AG04450 (cell line): Measurements from ENCODE around the gene EGFL8. TPM values are rescaled to one million over a fixed set of nuclear protein-coding genes. Genes with fewer than 3 reads are reported as not detected.
"Not testable (repeated sequence)": the region's sequence is repeated elsewhere in the genome, so short reads cannot be mapped to it uniquely, and the experiment has no call there.

Experiments used
- CTCF ChIA-PET: fragments of 300-600, 350-600 bp; formaldehyde crosslinking; extraction: SDS; loops from one replicate; lab custom pipeline; 2022; ENCODE audit warnings: antibody characterized with exemption, inconsistent platforms; lab: Charles Lee
- POLR2A ChIA-PET: fragments of 350-600 bp; formaldehyde crosslinking; extraction: SDS; loops from one replicate; lab custom pipeline; 2021; ENCODE audit warnings: antibody characterized with exemption, inconsistent platforms; lab: Yijun Ruan, JAX
- DNase-seq: peaks from one replicate; pipeline ENCODE4 v3.0.0-alpha.2; 2011; ENCODE audit warnings: low read depth, low spot score
- H3K27ac ChIP-seq: one replicate; pipeline ENCODE4 v1.5.1; 2012; ENCODE audit warnings: low read depth, low read length, control low read depth
- H3K27me3 ChIP-seq: one replicate; pipeline ENCODE4 v1.6.0; 2012; ENCODE audit warnings: low read length; ENCODE audit not compliant: control insufficient read depth, insufficient read depth
- H3K4me3 ChIP-seq: 2 replicates; pipeline ENCODE4 v1.5.1; 2011; ENCODE audit warnings: mild to moderate bottlenecking, low read depth, low read length, control low read depth
- H3K9me3 ChIP-seq: 2 replicates; pipeline ENCODE4 v1.5.1; 2012; ENCODE audit warnings: low read length; ENCODE audit not compliant: control insufficient read depth, insufficient read depth
- polyA plus RNA-seq: library from polyadenylated mRNA; depleted of rRNA; stranded (reverse); fragments of >200 nt; gene quantifications from 2 replicates; pipeline ENCODE4 v1.2.3, GENCODE V29; 2011
- TF ChIP-seq, protein P1 (sequence below): IDR thresholded peaks from 2 replicates; pipeline ENCODE4 v1.5.1; 2011; ENCODE audit warnings: low read depth, low read length, control low read depth, inconsistent platforms

The EGFL8 gene
- polyA plus RNA-seq, 1 experiment, result 2.8 TPM

DNA sequence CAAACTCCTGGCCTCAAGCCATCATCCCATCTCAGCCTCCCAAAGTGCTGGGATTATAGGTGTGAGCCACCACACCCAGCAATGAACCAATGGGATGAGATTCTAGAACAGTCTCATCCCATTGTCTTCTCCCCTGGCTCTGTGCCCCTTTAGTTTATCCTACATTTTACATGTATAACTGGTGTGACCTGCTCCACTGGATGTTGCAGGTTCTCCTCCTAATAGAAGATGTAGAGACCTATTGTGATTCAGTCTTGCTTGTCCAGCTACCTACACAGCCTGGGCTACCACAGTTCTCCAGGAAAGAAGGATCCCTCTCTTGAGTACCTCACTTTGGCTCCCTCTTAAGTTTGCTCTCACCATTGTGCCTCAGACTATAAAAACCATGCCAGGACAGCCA lies 32.3 kb upstream of the EGFL8 start:
- POLR2A ChIA-PET, result no interaction called here
- no peak overlapping the region for H3K4me3 ChIP-seq
- H3K27me3 ChIP-seq, result no peaks in the 10 kb centered on the region
- DNase-seq, result no peak
- CTCF ChIA-PET, result interaction anchor here (0.6 kb wide), 1 partner anchor 245 kb away, joined by 3 read pairs; no protein-coding TSS in a partner anchor
- H3K27ac ChIP-seq, result no peak overlapping the region
- TF ChIP-seq, protein P1, sequence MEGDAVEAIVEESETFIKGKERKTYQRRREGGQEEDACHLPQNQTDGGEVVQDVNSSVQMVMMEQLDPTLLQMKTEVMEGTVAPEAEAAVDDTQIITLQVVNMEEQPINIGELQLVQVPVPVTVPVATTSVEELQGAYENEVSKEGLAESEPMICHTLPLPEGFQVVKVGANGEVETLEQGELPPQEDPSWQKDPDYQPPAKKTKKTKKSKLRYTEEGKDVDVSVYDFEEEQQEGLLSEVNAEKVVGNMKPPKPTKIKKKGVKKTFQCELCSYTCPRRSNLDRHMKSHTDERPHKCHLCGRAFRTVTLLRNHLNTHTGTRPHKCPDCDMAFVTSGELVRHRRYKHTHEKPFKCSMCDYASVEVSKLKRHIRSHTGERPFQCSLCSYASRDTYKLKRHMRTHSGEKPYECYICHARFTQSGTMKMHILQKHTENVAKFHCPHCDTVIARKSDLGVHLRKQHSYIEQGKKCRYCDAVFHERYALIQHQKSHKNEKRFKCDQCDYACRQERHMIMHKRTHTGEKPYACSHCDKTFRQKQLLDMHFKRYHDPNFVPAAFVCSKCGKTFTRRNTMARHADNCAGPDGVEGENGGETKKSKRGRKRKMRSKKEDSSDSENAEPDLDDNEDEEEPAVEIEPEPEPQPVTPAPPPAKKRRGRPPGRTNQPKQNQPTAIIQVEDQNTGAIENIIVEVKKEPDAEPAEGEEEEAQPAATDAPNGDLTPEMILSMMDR, result no peak
- peaks cover 3% of the 10 kb centered on the region; the same call in 1 of the 2 replicates for H3K9me3 ChIP-seq

DNA sequence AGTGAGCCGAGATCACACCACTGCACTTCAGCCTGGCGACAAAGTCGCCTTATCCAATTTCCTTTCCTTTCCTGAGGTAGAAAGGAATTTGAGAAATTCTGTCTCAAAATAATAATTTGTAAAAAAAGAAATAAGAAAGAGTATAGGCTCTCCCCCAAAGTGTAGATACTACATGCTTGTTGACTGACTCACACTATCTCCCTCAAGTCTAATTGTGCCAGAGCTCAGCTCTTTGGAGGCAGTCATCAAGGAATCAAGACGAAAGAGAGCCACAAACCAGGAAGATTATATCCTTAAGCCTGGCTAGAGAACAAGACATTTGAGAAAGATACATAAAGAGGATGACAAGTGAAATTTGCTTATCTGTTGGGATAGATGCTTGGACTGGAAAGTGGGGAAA lies 30.6 kb upstream of the EGFL8 start:
- DNase-seq, result no peak
- Histone ChIP-seq H3K9me3 (peaks cover 3% of the 10 kb centered on the region; the same call in 1 of the 2 replicates), H3K27ac (no peak overlapping the region), H3K27me3 (no peaks in the 10 kb centered on the region), H3K4me3 (no peak overlapping the region)
- CTCF ChIA-PET, result no interaction called here
- TF ChIP-seq, protein P1, result no peak
- POLR2A ChIA-PET, result no interaction called here

DNA sequence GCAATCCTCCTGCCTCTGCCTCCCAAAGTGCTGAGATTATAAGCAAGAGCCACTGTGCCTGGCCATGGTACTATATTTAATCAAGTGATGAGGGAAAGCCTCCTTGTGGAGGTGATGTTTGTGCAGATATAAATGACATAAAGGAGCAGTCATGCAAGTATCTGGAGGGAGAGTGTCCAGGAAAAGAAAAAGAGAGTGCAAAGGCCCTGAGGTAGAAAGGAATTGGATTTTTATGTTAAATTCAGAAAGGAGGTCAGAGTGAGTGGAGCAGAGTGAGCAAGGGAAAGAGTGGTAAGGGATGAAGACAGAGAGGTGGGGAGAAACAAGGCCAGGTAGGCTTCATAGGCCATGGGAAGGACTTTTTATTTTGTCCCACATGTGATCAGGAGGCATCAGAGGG lies 26.9 kb upstream of the EGFL8 start:
- ChIA-PET CTCF (no interaction called here), POLR2A (interaction anchor here (0.7 kb wide), 1 partner anchor 34 kb away, joined by 3 read pairs; no protein-coding TSS in a partner anchor)
- DNase-seq, result no peak
- Histone ChIP-seq H3K27me3 (peaks cover 11% of the 10 kb centered on the region), H3K4me3 (no peak overlapping the region), H3K27ac (no peak overlapping the region), H3K9me3 (no peaks in the 10 kb centered on the region)
- TF ChIP-seq, protein P1, result no peak

DNA sequence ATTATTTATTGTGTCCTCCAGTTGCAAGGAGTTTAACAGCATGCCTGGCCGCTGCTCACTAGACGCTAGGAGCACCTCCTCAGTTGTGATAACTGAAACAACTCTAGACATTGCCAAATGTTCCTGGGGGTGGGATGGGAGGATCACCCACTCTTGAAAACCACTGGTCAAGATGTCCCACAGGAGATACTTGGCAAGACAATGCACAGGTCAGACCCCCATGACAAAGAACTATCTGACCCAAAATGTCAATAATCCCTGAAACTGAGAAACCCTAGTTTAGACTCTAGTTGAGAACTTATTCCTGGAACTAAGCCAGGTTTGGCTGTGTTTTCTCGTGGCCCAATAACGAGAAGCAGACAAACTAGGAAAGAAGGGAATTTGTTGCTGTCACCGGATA lies 24.8 kb upstream of the EGFL8 start:
- no peaks in the 10 kb centered on the region for H3K9me3 ChIP-seq
- ChIA-PET CTCF (interaction anchor here (0.7 to 1.3 kb wide), 2 partner anchors 56 to 643 kb away, joined by 3 to 9 read pairs; no protein-coding TSS in a partner anchor), POLR2A (no interaction called here)
- no peak overlapping the region for H3K4me3 ChIP-seq
- H3K27ac ChIP-seq, result no peak overlapping the region
- H3K27me3 ChIP-seq, result peaks cover 11% of the 10 kb centered on the region
- TF ChIP-seq, protein P1, result no peak
- no peak for DNase-seq

DNA sequence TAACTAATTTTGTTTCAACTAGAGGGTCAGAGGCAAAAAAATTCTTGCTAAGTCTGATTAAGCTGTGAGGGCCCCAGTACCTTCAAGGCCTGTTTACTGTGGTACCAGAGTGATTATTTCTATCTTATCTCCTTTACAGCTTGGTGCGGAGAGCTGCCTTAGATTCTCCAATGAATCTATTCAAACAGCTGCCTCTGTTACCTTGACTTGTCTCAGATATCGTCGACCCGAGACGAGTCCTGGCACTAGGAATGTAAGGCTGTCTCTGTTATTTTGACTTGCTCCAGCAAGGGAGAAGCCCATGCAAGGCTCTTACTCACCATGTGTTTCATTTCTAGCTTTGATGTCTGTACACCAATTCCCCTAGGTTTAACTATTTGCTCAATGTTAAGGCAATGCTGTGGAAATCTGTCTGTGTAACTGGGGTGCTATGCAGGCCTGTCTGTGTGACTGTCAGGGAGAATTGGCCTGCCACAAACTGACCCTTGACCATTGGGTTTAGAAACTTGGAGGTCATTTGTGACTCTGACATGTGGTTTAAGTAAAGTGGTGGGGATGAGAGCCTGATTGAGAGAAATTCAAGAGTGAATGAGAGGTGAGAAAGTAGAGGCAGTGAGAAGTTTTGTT lies 23.9 kb upstream of the EGFL8 start:
- H3K27me3 ChIP-seq, result peaks cover 14% of the 10 kb centered on the region
- ChIA-PET POLR2A (interaction anchor here (0.8 kb wide), 1 partner anchor 8 kb away, joined by 3 read pairs; no protein-coding TSS in a partner anchor), CTCF (interaction anchor here (0.5 to 1.0 kb wide), 2 partner anchors 22 to 326 kb away, joined by 3 read pairs; no protein-coding TSS in a partner anchor)
- no peak for DNase-seq
- H3K9me3 ChIP-seq, result no peaks in the 10 kb centered on the region
- TF ChIP-seq, protein P1, result no peak
- no peak overlapping the region for H3K27ac ChIP-seq
- H3K4me3 ChIP-seq, result no peak overlapping the region

- H3K27ac ChIP-seq, H3K9me3 ChIP-seq, H3K4me3 ChIP-seq, DNase-seq, POLR2A ChIA-PET: not testable (repeated sequence)
- CTCF ChIA-PET, result interaction anchor here (0.6 kb wide), 1 partner anchor 13 kb away, joined by 9 read pairs; no protein-coding TSS in a partner anchor
- H3K27me3 ChIP-seq, result peaks cover 47% of the 10 kb centered on the region
These were observed 20.2 kb upstream of the EGFL8 start for GRCh38 chr6:32144238-32144637.
